Activated CD4-positive, alpha-beta T cell treated with anti-CD3 and anti-CD28 coated beads, Interleukin-2, amount 50 U/mL, for 24 hours (primary cell): ENCODE results near the gene RIPOR3.
"Not testable (repeated sequence)": the region's sequence is repeated elsewhere in the genome, so short reads cannot be mapped to it uniquely, and the experiment has no call there.

Source experiments
- DNase-seq, 2 donors: peaks; one replicate each; pipeline ENCODE4 v3.0.0-alpha.2; 2020; ENCODE audit warnings: low read depth in 1 of 2, low spot score in 1 of 2

RIPOR3 gene

DNA sequence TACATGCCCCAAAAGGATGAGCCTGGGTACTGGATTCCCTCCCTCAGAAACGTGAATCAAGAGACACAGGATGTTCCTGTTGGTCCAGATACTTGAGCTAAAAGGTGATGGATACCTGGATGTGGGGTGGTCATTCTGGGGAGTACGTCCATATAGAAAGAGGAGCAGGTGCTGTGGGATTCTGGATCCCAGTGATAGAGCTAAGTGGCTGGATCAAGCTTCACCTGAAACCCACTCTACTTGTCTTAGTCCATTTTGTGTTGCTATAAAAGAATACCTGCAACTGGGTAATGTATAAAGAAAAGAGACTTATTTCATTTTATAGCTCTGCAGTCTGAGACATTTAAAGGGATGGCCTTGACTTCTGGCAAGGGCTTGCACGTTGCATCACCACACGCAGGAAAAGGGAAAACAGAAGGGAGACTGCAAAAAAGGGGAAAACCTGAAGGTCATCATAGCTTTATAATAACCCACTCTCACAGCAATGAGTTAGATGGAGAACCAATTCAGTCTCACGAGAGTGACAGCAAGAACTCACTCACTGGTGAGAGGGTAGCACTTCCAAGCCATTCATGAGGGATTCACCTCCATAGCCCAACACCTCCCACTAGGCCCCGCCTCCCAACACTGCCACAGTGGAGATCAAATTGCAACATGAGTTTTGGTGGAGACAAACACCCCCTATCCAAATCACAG lies 31.2 kb downstream of the RIPOR3 start:
- no peak for DNase-seq

DNA sequence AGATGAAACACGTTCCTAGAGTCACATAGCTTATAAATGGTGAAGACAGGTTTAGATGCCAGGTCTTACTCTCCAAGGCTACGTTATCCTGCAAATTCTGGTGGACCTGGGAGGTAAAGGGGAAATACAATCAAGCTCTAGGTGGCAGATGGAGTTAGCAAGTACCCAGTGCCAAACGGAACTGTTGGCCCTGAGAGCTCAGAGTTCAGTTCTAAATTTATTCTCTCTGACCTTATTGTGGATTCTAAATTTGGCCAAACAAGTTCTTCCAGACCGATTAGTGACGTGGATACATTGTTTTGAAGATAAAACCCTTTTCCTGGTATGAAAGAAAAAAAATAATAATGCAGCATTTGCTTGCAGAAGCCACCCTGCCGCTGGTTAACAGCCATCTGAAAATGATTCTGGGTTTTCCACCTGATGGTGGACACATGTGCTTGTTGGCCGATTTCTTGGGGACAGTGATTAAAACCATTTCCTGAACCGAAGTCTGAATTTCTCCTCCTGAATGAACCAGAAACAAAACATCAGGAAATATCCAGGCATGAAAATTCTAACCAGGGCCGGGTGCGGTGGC lies 32.5 kb downstream of the RIPOR3 start:
- no peak for DNase-seq

DNA sequence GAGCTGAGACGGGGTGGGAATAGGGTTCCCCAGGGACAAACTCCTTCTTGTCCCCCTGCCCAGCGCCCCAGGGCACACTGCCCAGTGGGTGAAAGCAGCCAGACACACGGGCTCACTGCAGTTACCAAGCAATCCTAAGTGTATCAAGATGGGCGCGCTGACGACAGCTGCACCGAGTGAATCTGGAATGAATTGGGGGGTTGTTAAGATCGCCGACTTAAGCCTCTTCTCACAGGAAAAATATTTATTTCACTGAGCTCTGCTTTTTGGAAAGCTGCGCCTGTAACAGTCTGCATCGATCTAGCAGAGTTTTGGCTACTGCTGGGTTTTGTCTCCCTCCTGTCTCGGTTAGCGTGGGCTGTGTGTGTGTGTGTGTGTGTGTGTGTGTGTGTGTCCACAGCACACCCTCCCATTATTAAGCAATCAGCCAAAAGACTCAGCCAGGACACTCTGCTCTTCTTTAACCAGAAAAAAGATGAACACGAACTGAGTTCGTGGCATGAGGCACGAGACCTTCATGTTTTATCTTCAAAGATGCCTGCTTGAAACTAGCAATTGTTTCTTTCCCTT lies 35.9 kb downstream of the RIPOR3 start:
- DNase-seq, result no peak

GRCh38 chr20:50654904-50655303 lies 36.4 kb downstream of the RIPOR3 start:
- no peak for DNase-seq

GRCh38 chr20:50652702-50653294 lies 38.5 kb downstream of the RIPOR3 start:
- DNase-seq, result no peak

DNA sequence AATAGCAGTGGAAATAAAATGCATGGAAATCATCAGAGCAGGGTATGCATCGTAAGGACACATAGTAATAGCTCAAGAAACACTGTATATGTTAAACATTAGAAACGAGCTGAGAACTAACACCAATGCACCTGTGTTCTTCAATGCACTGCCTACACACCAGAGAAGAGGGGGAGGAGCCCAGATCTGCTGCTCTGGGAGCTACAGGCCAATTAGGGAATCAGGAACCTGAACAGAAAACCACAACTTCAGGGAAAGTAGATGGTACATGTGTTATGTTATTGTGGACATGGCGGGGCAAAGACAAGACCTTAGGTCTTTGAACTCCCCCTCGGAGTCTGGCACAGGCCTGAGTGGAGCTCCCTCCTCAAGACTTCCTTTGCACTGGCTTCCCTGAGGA lies 39.7 kb downstream of the RIPOR3 start:
- DNase-seq, result no peak

DNA sequence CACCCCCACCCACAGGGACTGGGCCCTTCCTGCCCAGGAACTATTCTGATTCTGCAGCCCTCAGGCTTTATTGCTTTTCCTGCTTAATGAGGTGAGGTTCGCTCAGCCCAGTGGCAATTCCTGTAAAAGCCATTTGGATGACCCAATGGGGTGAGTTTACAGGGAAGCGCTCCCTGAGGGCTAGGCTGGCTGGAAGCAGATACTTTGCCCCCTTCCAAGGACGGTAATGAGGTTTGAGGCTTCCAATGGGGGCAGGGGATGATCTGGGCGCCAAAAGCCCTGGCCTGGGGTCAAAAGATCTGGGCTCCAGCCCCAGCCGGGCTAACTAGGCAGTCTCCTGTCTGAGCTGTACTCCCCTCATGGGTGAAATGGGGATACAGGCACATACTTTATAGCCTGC lies 41.8 kb downstream of the RIPOR3 start:
- no peak for DNase-seq

DNA sequence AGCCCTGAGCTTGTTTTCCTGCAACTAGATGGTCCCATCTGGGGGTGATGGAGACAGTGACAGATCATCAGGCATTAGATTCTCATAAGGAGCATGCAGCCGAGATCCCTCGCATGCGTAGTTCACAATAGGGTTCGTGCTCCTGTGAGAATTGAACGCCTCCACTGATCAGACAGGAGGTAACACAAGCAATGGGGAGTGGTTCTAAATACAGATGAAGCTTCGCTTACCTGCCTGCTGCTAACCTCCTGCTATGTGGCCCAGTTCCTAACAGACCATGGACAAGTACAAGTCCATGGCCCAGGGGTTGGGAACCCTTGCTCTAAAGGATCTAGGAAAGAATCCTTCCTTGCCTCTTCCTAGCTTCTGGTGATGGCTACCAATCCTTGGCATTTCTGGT lies 42.7 kb downstream of the RIPOR3 start:
- DNase-seq, result no peak

- no peak for DNase-seq
Measured at GRCh38 chr20:50646483-50646996, 44.8 kb downstream of the RIPOR3 start.

DNA sequence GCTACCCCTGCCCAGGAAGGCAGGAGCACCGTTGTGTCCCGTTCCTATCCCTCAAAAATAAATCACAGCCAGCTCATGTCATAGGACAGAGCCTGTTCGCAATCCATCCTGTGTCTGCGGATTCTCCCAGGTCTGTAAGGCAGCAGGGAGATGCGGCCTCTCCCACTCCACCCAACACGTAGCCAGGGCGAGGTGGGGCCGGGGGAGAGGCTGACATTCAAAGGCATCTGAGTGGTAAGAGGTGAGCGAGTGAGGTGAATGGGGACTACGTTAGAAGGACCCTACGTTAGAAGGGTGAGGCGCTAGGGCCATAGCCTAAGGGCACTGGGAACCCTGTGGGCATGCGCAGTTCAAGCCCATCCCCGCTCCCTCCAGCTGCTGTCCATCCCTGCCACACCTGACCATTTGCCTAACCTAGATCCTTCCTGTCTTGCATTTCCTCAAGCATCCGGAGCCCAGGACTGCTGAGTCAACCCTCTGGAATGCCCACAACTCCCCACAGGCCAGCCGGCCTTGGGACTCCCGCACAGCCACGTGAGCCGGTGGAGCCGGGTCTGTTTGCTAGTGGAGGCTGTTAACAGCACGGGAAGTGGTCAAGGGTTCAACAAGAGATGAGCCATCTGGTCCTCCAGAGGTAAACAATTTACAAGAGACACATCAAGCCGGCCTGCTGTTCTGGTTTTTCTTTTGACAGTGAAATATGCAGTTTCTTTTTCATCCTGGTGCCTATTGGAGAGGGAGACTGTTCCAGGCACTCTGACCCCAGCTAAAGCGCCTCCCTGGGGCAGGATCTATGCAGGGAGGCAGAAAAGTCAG lies 45.9 kb downstream of the RIPOR3 start:
- DNase-seq, result no peak

GRCh38 chr20:50642288-50642803 lies 49.0 kb downstream of the RIPOR3 start:
- DNase-seq, result no peak

DNA sequence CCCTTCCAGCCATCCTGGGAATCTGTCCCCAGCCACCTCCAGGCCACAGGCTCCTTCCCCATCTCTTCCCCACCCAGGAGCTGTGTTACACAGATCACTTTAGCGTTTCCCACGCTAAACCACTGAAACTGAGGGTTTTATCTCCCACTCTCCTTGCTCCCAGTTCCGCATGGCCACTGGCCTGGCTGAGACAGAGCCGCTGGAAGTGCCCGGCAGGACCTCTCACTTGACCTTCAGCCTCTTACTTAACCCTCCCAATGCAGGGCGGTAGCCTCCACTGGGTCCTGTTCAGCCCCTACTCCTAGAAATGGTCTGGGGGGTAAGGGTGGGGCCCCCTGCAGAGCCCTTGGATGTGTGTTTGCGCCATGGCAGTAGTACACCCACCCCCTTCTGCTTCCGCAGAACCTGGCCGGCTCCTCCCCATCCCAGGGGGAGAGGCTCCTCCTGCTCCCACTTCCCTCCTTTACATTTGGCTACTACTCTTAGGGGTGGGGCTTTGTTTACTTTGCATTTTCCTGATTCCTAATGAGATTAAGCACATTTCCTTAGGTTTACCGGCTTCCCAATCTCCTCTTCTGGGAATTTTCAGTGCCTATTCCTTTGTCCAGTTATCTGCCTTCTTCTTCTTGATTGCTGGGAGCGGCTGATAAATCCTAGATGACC lies 49.6 kb downstream of the RIPOR3 start:
- DNase-seq, result not testable (repeated sequence)

DNA sequence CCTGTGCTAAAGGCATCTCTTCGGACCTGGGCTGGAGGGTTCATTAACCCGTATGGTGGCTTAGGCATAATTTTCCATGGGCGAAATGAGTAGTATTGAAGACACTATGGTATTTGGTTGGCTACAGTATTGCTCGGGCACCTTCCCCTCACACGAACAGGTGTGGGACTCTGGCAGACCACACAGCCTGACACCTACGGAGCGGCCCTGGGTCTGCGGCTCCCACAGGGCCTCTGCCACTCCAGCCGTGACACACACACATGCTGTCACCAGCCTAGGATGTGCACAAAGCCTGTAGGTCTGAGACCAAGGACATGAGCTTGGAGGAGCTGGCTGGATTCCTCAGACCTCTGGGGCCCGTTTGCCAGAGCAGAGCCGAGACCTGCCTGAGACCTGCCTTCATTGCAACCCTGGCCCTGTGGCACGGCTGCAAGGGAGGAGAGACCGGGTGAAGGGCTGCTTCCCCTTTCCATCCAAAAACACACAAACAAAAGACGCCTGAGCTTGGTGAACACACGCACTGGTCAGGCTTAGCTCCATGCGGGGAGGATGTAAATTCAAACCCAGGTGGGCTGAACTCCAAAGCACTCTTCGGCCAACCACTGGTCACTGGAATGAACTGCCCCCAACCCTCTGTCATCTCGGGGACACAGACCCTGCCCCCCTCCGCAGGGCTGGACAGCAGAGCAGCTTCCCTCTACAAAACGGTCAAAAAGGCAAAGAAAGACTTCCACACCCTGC lies 51.2 kb downstream of the RIPOR3 start:
- not testable (repeated sequence) for DNase-seq

- DNase-seq, result not testable (repeated sequence)
Measured at GRCh38 chr20:50638015-50638847, 53.1 kb downstream of the RIPOR3 start.

DNA sequence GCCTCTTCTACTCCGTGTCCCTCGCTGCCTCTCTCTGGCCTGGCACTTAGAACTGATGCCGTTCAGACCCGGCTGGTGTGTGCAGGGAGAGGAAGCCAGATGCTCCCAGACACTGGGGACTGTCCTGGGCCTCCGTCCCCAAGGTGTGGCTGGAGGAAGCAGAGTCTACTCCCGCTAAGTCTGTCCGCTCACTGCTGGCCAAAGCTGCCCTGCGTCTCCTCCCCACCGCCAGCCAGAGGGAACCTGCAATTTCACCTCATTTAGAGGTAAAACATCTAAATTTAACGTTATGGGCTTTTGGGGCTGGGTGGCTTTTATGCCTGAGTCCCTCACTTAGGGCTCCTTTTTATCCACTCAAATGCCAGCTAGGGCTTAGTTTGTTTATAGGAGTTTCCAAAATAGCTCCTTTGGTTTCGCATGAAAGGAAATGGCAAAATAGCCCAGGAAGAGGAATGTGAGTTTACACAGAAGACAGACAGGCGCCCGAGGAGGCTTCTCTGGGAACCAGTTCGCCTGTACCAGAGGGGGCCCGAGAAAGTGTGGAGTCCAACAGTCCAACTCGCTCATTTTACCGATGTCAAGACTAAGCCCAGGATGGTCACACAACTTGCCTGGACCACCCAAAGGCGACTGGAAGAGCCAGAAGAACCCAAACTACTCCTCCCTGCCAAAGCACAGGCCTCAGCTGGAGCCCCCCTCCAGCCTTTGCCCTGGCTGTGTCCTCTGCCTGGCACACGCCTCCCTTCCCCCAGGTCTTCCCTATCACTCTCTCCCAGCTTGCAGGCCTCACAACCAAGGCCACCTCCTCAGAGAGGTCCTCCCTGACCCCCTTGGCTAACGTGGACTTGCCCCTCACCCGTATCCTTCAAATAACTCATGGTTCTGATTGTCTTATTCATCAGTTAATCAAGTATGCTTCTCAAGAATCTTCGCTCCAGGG lies 54.5 kb downstream of the RIPOR3 start:
- DNase-seq, result no peak

- peak; percentile 25 to 33 for DNase-seq
Measured at GRCh38 chr20:50635676-50636600, 55.4 kb downstream of the RIPOR3 start.
